ENCODE results near the gene OR56B4.

DNA sequence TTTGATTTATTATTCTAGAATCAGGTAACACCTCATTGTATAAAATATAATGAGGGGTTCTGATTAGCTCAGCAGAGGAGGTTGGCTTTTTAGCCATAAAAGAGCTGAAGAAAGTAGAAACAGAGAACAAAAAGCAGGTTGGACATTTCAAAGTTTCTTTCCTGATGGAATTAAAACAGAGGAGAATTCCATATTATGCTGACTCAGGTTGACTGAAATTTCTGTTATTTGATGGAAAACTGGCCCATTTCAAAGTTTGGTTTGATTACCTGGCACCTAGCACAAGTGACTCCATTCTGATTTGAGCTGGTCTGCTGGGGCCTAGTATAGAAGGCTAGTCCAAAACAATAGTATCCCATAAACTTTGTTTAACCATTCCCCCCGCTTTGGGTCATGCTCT, 24.9 kb downstream of the OR56B4 start:
- TF ChIP-seq ELF4 (IDR thresholded peaks at IDR 0.05) (no peak), BHLHE40 (IDR thresholded peaks at IDR 0.05; ENCODE audit: borderline replicate concordance) (no peak), SP1 (IDR thresholded peaks at IDR 0.05) (no peak), FOXM1 (IDR thresholded peaks at IDR 0.05; ENCODE audit: borderline replicate concordance) (no peak), FOXA1 (IDR thresholded peaks at IDR 0.05) (no peak), LEF1 (IDR thresholded peaks at IDR 0.05; ENCODE audit: borderline replicate concordance) (no peak), NFRKB (IDR thresholded peaks at IDR 0.05) (no peak)
